D721Med (cell line): Measurements from ENCODE around the gene CDH6.

ENCODE experiments used
- DNase-seq: peaks from one replicate; pipeline ENCODE4 v3.0.0; 2011; ENCODE audit warnings: low spot score; ENCODE audit not compliant: insufficient read length
- FAIRE-seq: peaks from 2 replicates; lab custom pipeline; 2011; peaks lifted over from hg19 to GRCh38; lab: Jason Lieb, UNC
- CTCF ChIP-seq: IDR thresholded peaks from 2 replicates; pipeline ENCODE4 v1.5.1; 2012; ENCODE audit warnings: mild to moderate bottlenecking, control low read depth; ENCODE audit not compliant: insufficient read depth; ENCODE audit errors: missing control alignments

Gene CDH6

GRCh38 chr5:31193591-31194467 lies at the start of gene CDH6:
TSS of gene CDH6 (plus strand) at chr5:31193686. CDS start at chr5:31267474, 73,788 bp downstream.
- no peak for FAIRE-seq
- TF ChIP-seq CTCF, result no peak
- no peak for DNase-seq

GRCh38 chr5:31144364-31144763 lies 49.1 kb upstream of the CDH6 start:
- FAIRE-seq, result no peak
- TF ChIP-seq CTCF, result no peak
- DNase-seq, result no peak

GRCh38 chr5:31148959-31149475 lies 44.5 kb upstream of the CDH6 start:
- no peak for DNase-seq
- no peak for FAIRE-seq
- no peak for TF ChIP-seq CTCF

GRCh38 chr5:31153521-31153920 lies 40.0 kb upstream of the CDH6 start:
- FAIRE-seq, result no peak
- DNase-seq, result no peak
- no peak for TF ChIP-seq CTCF

- DNase-seq (no peak), FAIRE-seq (no peak)
- no peak for TF ChIP-seq CTCF
These were observed 36.8 kb upstream of the CDH6 start for GRCh38 chr5:31156631-31157160.

GRCh38 chr5:31157720-31158119 lies 35.8 kb upstream of the CDH6 start:
- FAIRE-seq (no peak), DNase-seq (no peak)
- no peak for TF ChIP-seq CTCF

GRCh38 chr5:31158686-31159085 lies 34.8 kb upstream of the CDH6 start:
- TF ChIP-seq CTCF, result no peak
- no peak for DNase-seq
- FAIRE-seq, result no peak
